Thyroid gland (tissue), 4 donors: ENCODE results near the gene MTIF3.

Source experiments
- POLR2A ChIP-seq, 2 donors: fragments of 450-650 bp; IDR thresholded peaks; one replicate each; pipeline ENCODE4 v1.6.1; 2017; ENCODE audit warnings: antibody characterized with exemption in 2 of 2, mild to moderate bottlenecking in 2 of 2, moderate library complexity in 1 of 2
- TF ChIP-seq, protein P1 (sequence below), 6 experiments: fragments of 200-600 bp in 3 of 6; fragments of 450-650 bp in 3 of 6; sonication (generic) in 3 of 6; IDR thresholded peaks; one replicate each; pipeline ENCODE4 v1.5.1; 2016 to 2019; ENCODE audit warnings: antibody characterized with exemption in 6 of 6, mild to moderate bottlenecking in 2 of 6, inconsistent platforms in 1 of 6, moderate library complexity in 1 of 6

GRCh38 chr13:27425158-27425917 is 25.0 kb downstream of the MTIF3 start:
- TF ChIP-seq, protein P1, sequence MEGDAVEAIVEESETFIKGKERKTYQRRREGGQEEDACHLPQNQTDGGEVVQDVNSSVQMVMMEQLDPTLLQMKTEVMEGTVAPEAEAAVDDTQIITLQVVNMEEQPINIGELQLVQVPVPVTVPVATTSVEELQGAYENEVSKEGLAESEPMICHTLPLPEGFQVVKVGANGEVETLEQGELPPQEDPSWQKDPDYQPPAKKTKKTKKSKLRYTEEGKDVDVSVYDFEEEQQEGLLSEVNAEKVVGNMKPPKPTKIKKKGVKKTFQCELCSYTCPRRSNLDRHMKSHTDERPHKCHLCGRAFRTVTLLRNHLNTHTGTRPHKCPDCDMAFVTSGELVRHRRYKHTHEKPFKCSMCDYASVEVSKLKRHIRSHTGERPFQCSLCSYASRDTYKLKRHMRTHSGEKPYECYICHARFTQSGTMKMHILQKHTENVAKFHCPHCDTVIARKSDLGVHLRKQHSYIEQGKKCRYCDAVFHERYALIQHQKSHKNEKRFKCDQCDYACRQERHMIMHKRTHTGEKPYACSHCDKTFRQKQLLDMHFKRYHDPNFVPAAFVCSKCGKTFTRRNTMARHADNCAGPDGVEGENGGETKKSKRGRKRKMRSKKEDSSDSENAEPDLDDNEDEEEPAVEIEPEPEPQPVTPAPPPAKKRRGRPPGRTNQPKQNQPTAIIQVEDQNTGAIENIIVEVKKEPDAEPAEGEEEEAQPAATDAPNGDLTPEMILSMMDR (IDR thresholded peaks at IDR 0.05), result no peak
- TF ChIP-seq POLR2A (IDR thresholded peaks at IDR 0.05), result no peak
